Neural cell (in vitro differentiated cells): ENCODE results near the gene UGT1A4. TPM values are rescaled to one million over a fixed set of nuclear protein-coding genes. Genes with fewer than 3 reads are reported as not detected.

Experiments
- H2AFZ ChIP-seq: fragments of 200-600, 300-800 bp; sonication (generic), shearing (Covaris generic); 2 replicates; pipeline ENCODE4 v1.6.0; 2014; ENCODE audit warnings: low read depth, mild to moderate bottlenecking, antibody characterized with exemption, low read length, moderate library complexity
- H3F3A ChIP-seq: fragments of 200-600 bp; shearing (Covaris generic); 2 replicates; pipeline ENCODE4 v1.6.1; 2016; ENCODE audit warnings: mild to moderate bottlenecking, moderate library complexity, mixed read lengths, antibody characterized with exemption, low read length; ENCODE audit not compliant: insufficient read depth, poor library complexity, severe bottlenecking
- H3K27ac ChIP-seq: fragments of 200-600, 300-800 bp; sonication (generic), shearing (Covaris generic); 2 replicates; pipeline ENCODE4 v1.5.1; 2014; ENCODE audit warnings: mild to moderate bottlenecking, low read length, moderate library complexity
- H3K27me3 ChIP-seq: fragments of 300-800, 200-600 bp; sonication (generic), shearing (Covaris generic); 2 replicates; pipeline ENCODE4 v1.6.0; 2014; ENCODE audit warnings: mild to moderate bottlenecking, low read depth, low read length, moderate library complexity; ENCODE audit not compliant: insufficient read depth
- H3K36me3 ChIP-seq: fragments of 300-800, 200-600 bp; sonication (generic), shearing (Covaris generic); 2 replicates; pipeline ENCODE4 v1.5.1; 2014; ENCODE audit warnings: mild to moderate bottlenecking, antibody characterized with exemption, low read length, moderate library complexity; ENCODE audit not compliant: insufficient read depth
- H3K4me2 ChIP-seq: fragments of 300-800, 200-600 bp; sonication (generic), shearing (Covaris generic); 2 replicates; pipeline ENCODE4 v1.6.0; 2014; ENCODE audit warnings: mild to moderate bottlenecking, low read length
- H3K4me3 ChIP-seq: fragments of 300-800, 200-600 bp; sonication (generic), shearing (Covaris generic); 2 replicates; pipeline ENCODE4 v1.5.1; 2014; ENCODE audit warnings: mild to moderate bottlenecking, low read length, moderate library complexity
- H3K79me2 ChIP-seq: fragments of 200-600 bp; shearing (Covaris generic); replicated peaks from 2 replicates; pipeline ENCODE4 v1.6.0; 2014; ENCODE audit warnings: mild to moderate bottlenecking, low read length, moderate library complexity; ENCODE audit not compliant: insufficient read depth
- H3K9ac ChIP-seq: fragments of 300-800, 200-600 bp; sonication (generic), shearing (Covaris generic); 2 replicates; pipeline ENCODE4 v1.6.1; 2016; ENCODE audit warnings: mild to moderate bottlenecking, low read length, mixed read lengths
- H3K9me2 ChIP-seq: fragments of 200-600 bp; shearing (Covaris generic); 2 replicates; pipeline ENCODE4 v1.6.1; 2016; ENCODE audit warnings: mild to moderate bottlenecking, low read length, mixed read lengths; ENCODE audit not compliant: insufficient read depth
- H3K9me3 ChIP-seq: fragments of 200-600, 300-800 bp; sonication (generic), shearing (Covaris generic); 2 replicates; pipeline ENCODE4 v1.6.1; 2016; ENCODE audit warnings: mild to moderate bottlenecking, mixed run types, low read length, moderate library complexity, mixed read lengths
- H4K20me1 ChIP-seq: fragments of 200-600 bp; shearing (Covaris generic); 2 replicates; pipeline ENCODE4 v1.6.1; 2016; ENCODE audit warnings: mild to moderate bottlenecking, mixed run types; ENCODE audit not compliant: insufficient read depth
- CTCF ChIP-seq: fragments of 450-650 bp; IDR thresholded peaks from 2 replicates; pipeline ENCODE4 v1.5.1; 2014; ENCODE audit warnings: antibody characterized with exemption, mild to moderate bottlenecking, moderate library complexity; ENCODE audit not compliant: poor library complexity, severe bottlenecking
- EP300 ChIP-seq: fragments of 450-650 bp; conservative IDR thresholded peaks from 2 replicates; pipeline ENCODE4 v1.6.1; 2014; ENCODE audit warnings: antibody characterized with exemption, mild to moderate bottlenecking, moderate library complexity; ENCODE audit not compliant: poor library complexity, severe bottlenecking
- EZH2 ChIP-seq: fragments of 200-600, 300-800 bp; shearing (Covaris generic), sonication (generic); IDR thresholded peaks from 2 replicates; pipeline ENCODE4 v1.6.1; 2014; ENCODE audit warnings: antibody characterized with exemption, low read length, borderline replicate concordance, mild to moderate bottlenecking; ENCODE audit not compliant: insufficient read depth, poor library complexity, severe bottlenecking
- MXI1 ChIP-seq: fragments of 450-650 bp; conservative IDR thresholded peaks from 2 replicates; pipeline ENCODE4 v1.6.1; 2014; ENCODE audit warnings: antibody characterized with exemption, mild to moderate bottlenecking; ENCODE audit not compliant: poor library complexity, severe bottlenecking
- POLR2AphosphoS5 ChIP-seq: IDR thresholded peaks from 2 replicates; pipeline ENCODE4 v1.6.1; 2012
- RAD21 ChIP-seq: fragments of 450-650 bp; conservative IDR thresholded peaks from 2 replicates; pipeline ENCODE4 v1.6.1; 2014; ENCODE audit warnings: antibody characterized with exemption, mild to moderate bottlenecking, moderate library complexity
- REST ChIP-seq: IDR thresholded peaks from 2 replicates; pipeline ENCODE4 v1.6.1; 2012; ENCODE audit warnings: borderline replicate concordance
- SMC3 ChIP-seq: fragments of 450-650 bp; conservative IDR thresholded peaks from 2 replicates; pipeline ENCODE4 v1.6.1; 2014; ENCODE audit warnings: antibody characterized with exemption, mild to moderate bottlenecking, moderate library complexity; ENCODE audit not compliant: poor library complexity
- TAF1 ChIP-seq: IDR thresholded peaks from 2 replicates; pipeline ENCODE4 v1.6.1; 2012; ENCODE audit warnings: low read depth
- polyA plus RNA-seq: library from polyadenylated mRNA; depleted of rRNA; stranded (reverse); fragments of >200 nt; gene quantifications from 2 replicates; pipeline ENCODE4 v1.2.3, GENCODE V29; 2014

UGT1A4 gene
- polyA plus RNA-seq, 1 donor from 2014 or later, result not detected

GRCh38 chr2:233821709-233822100 lies 103.2 kb downstream of the UGT1A4 start:
- no peak overlapping the region for H3K27ac ChIP-seq
- no peaks in the 10 kb centered on the region for H3F3A ChIP-seq
- no peak overlapping the region for H3K4me3 ChIP-seq
- no peaks in the 10 kb centered on the region for H3K9me2 ChIP-seq
- H3K27me3 ChIP-seq, result no peaks in the 10 kb centered on the region
- no peaks in the 10 kb centered on the region for H3K9me3 ChIP-seq
- no peaks in the 10 kb centered on the region for H3K79me2 ChIP-seq
- no peaks in the 10 kb centered on the region for H4K20me1 ChIP-seq
- TF ChIP-seq SMC3 (no peak), MXI1 (no peak), CTCF (no peak), EP300 (no peak), TAF1 (no peak), EZH2 (no peak), POLR2AphosphoS5 (no peak), REST (no peak), RAD21 (no peak)
- no peak overlapping the region for H2AFZ ChIP-seq
- H3K36me3 ChIP-seq, result no peaks in the 10 kb centered on the region
- no peak overlapping the region for H3K4me2 ChIP-seq
- H3K9ac ChIP-seq, result no peak overlapping the region

- Histone ChIP-seq H3K9ac (no peak overlapping the region), H4K20me1 (no peaks in the 10 kb centered on the region), H2AFZ (no peak overlapping the region), H3K36me3 (no peaks in the 10 kb centered on the region), H3K79me2 (no peaks in the 10 kb centered on the region), H3K27me3 (no peaks in the 10 kb centered on the region), H3K4me3 (no peak overlapping the region), H3K4me2 (no peak overlapping the region), H3K9me2 (no peaks in the 10 kb centered on the region), H3F3A (no peaks in the 10 kb centered on the region), H3K9me3 (no peaks in the 10 kb centered on the region), H3K27ac (no peak overlapping the region)
- TF ChIP-seq CTCF (no peak), EZH2 (no peak), REST (no peak), SMC3 (no peak), POLR2AphosphoS5 (no peak), MXI1 (no peak), TAF1 (no peak), EP300 (no peak), RAD21 (no peak)
Measured at GRCh38 chr2:233822101-233822771, 103.7 kb downstream of the UGT1A4 start.
